OCI-LY1 (cell line): Measurements from ENCODE around the gene CLDN9.

Experiments used
- H2AFZ ChIP-seq: fragments of 200-600 bp; sonication (generic), shearing (Covaris generic); 2 replicates; pipeline ENCODE4 v1.6.0; 2014; ENCODE audit warnings: antibody characterized with exemption, mild to moderate bottlenecking, low read length
- H3F3A ChIP-seq: fragments of 200-600 bp; sonication (generic), shearing (Covaris generic); 2 replicates; pipeline ENCODE4 v1.6.0; 2014; ENCODE audit warnings: mild to moderate bottlenecking, antibody characterized with exemption, low read length, moderate library complexity; ENCODE audit not compliant: insufficient read depth
- H3K27ac ChIP-seq: fragments of 200-600 bp; sonication (generic); 2 replicates; pipeline ENCODE4 v1.5.1; 2014; ENCODE audit warnings: low read length, mixed run types, mild to moderate bottlenecking, low read depth; ENCODE audit not compliant: poor library complexity, severe bottlenecking
- H3K27me3 ChIP-seq: fragments of 200-600 bp; sonication (generic); 2 replicates; pipeline ENCODE4 v1.6.0; 2014; ENCODE audit warnings: antibody characterized with exemption, mild to moderate bottlenecking, low read length, moderate library complexity; ENCODE audit not compliant: insufficient read depth
- H3K36me3 ChIP-seq: fragments of 200-600 bp; sonication (generic); 2 replicates; pipeline ENCODE4 v1.6.1; 2014; ENCODE audit warnings: mild to moderate bottlenecking, antibody characterized with exemption, low read length, moderate library complexity, mixed read lengths; ENCODE audit not compliant: insufficient read depth
- H3K4me1 ChIP-seq: fragments of 200-600 bp; sonication (generic); 2 replicates; pipeline ENCODE4 v1.5.1; 2014; ENCODE audit warnings: mild to moderate bottlenecking, low read length, moderate library complexity; ENCODE audit not compliant: insufficient read depth, severe bottlenecking
- H3K4me2 ChIP-seq: fragments of 200-600 bp; sonication (generic), shearing (Covaris generic); 2 replicates; pipeline ENCODE4 v1.6.1; 2014; ENCODE audit warnings: low read length
- H3K4me3 ChIP-seq: fragments of 200-600 bp; sonication (generic); 2 replicates; pipeline ENCODE4 v1.5.1; 2014; ENCODE audit warnings: low read length, low read depth, mild to moderate bottlenecking, mixed read lengths; ENCODE audit not compliant: poor library complexity, severe bottlenecking
- H3K79me2 ChIP-seq: fragments of 200-600 bp; shearing (Covaris generic); 2 replicates; pipeline ENCODE4 v1.6.1; 2016; ENCODE audit warnings: mixed run types, low read length, mixed read lengths; ENCODE audit not compliant: insufficient read depth
- H3K9ac ChIP-seq: fragments of 200-600 bp; sonication (generic), shearing (Covaris generic); 2 replicates; pipeline ENCODE4 v1.6.1; 2014; ENCODE audit warnings: mild to moderate bottlenecking, low read length, mixed read lengths
- H3K9me2 ChIP-seq: fragments of 200-600 bp; sonication (generic), shearing (Covaris generic); 2 replicates; pipeline ENCODE4 v1.6.1; 2014; ENCODE audit warnings: low read depth, mild to moderate bottlenecking, low read length, mixed read lengths
- H3K9me3 ChIP-seq: fragments of 200-600 bp; shearing (Covaris generic); 2 replicates; pipeline ENCODE4 v1.6.1; 2014; ENCODE audit warnings: low read length, mixed read lengths
- H4K20me1 ChIP-seq: fragments of 200-600 bp; sonication (generic), shearing (Covaris generic); 2 replicates; pipeline ENCODE4 v1.6.0; 2016; ENCODE audit warnings: mild to moderate bottlenecking, low read length; ENCODE audit not compliant: insufficient read depth
- CTCF ChIP-seq: fragments of 200-600 bp; sonication (generic), shearing (Covaris generic); IDR thresholded peaks from 2 replicates; pipeline ENCODE4 v1.5.1; 2017; ENCODE audit warnings: mild to moderate bottlenecking, antibody characterized with exemption, low read length, moderate library complexity, mixed read lengths
- EZH2 ChIP-seq: fragments of 200-600 bp; sonication (generic), shearing (Covaris generic); IDR thresholded peaks from 2 replicates; pipeline ENCODE4 v1.8.0; 2017; ENCODE audit warnings: borderline replicate concordance, mixed run types, mild to moderate bottlenecking, antibody characterized with exemption, low read length, moderate library complexity, mixed read lengths

The CLDN9 gene

DNA sequence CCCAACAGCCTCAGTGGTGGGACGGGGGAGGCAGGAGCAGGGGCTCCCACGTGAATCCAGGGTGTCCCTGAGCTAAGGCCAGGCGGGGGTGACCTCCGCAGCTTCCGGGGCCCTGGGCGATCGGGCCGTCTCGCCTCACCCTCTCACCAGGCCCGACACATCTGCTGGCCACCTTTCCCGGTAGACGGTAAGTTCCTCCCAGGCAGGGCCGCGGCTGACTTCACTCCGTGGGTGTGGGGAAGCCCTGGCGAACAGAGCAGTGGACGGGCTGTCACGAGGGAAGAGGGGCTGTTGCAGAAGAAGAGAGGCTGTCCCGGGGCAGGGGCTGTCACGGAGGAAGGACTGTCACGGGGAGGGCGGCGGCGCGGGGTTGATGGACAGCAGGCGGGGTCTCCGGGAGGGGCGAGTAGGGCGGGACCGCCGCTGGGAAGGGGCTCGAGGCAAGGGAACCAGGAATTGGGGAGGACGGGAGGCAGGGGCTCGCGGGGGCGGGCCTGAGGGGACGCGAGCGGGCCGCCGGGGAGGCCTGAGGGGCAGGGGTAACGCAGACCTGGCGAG, 33.0 kb upstream of the CLDN9 start:
- H3K9me2 ChIP-seq, result no peaks in the 10 kb centered on the region
- H3K4me1 ChIP-seq, result peaks cover 57% of the 10 kb centered on the region
- peak overlapping the region; percentile 96 for H3K4me3 ChIP-seq
- H3K27ac ChIP-seq, result peak overlapping the region; percentile 61
- no peaks in the 10 kb centered on the region for H4K20me1 ChIP-seq
- no peak overlapping the region for H2AFZ ChIP-seq
- H3K27me3 ChIP-seq, result no peaks in the 10 kb centered on the region
- peak overlapping the region; percentile 91 for H3K9ac ChIP-seq
- H3K9me3 ChIP-seq, result no peaks in the 10 kb centered on the region
- no peak for TF ChIP-seq EZH2
- no peak for TF ChIP-seq CTCF
- H3K4me2 ChIP-seq, result peak overlapping the region; percentile 85
- H3K36me3 ChIP-seq, result peaks cover 36% of the 10 kb centered on the region
- H3K79me2 ChIP-seq, result peaks cover 3% of the 10 kb centered on the region; the same call in 1 of the 2 replicates
- H3F3A ChIP-seq, result no peaks in the 10 kb centered on the region

- Histone ChIP-seq H3K27ac (peak within 1 kb of the TSS; percentile 61), H3K9ac (peak within 1 kb of the TSS; percentile 91), H3K9me3 (no peaks in the 10 kb centered on the region), H3K4me1 (peaks cover 52% of the 10 kb centered on the region), H3K4me2 (peak within 1 kb of the TSS; percentile 85), H3K27me3 (no peaks in the 10 kb centered on the region), H3K79me2 (peaks cover 3% of the 10 kb centered on the region; the same call in 1 of the 2 replicates), H3K36me3 (peaks cover 29% of the 10 kb centered on the region), H2AFZ (no peak within 1 kb of the TSS), H3F3A (no peaks in the 10 kb centered on the region), H3K9me2 (no peaks in the 10 kb centered on the region), H3K4me3 (peak within 1 kb of the TSS; percentile 96), H4K20me1 (no peaks in the 10 kb centered on the region)
- no peak for TF ChIP-seq EZH2
- TF ChIP-seq CTCF, result no peak
Observed at GRCh38 chr16:2980227-2981176, 32.2 kb upstream of the CLDN9 start, which contains the start of gene PKMYT1. Gene PKMYT1 (minus strand): TSS chr16:2980446. CDS start chr16:2979657, 789 bp downstream.

GRCh38 chr16:2981177-2981898, 31.4 kb upstream of the CLDN9 start:
- H3K4me3 ChIP-seq, result peak overlapping the region; percentile 96
- no peaks in the 10 kb centered on the region for H4K20me1 ChIP-seq
- H3F3A ChIP-seq, result no peaks in the 10 kb centered on the region
- no peak overlapping the region for H3K27ac ChIP-seq
- H2AFZ ChIP-seq, result no peak overlapping the region
- no peaks in the 10 kb centered on the region for H3K27me3 ChIP-seq
- H3K79me2 ChIP-seq, result peaks cover 3% of the 10 kb centered on the region; the same call in 1 of the 2 replicates
- no peaks in the 10 kb centered on the region for H3K9me3 ChIP-seq
- peak overlapping the region; percentile 91; the same call in 1 of the 2 replicates for H3K9ac ChIP-seq
- peaks cover 49% of the 10 kb centered on the region for H3K4me1 ChIP-seq
- H3K36me3 ChIP-seq, result peaks cover 20% of the 10 kb centered on the region
- TF ChIP-seq EZH2, result no peak
- peak overlapping the region; percentile 85 for H3K4me2 ChIP-seq
- no peaks in the 10 kb centered on the region for H3K9me2 ChIP-seq
